Endothelial cell of umbilical vein (primary cell): ENCODE measurements around the gene CLEC12A. TPM values are rescaled to one million over a fixed set of nuclear protein-coding genes. Genes with fewer than 3 reads are reported as not detected.

Source experiments
- BruUV-seq: library from RNA; stranded (reverse); fragments of 400-500 nt; replicated peaks from 2 replicates; lab custom pipeline; 2021; lab: Mats Ljungman, UMichigan
- CTCF ChIA-PET: fragments of 300-600, 350-600 bp; sonication (Branson Sonifier 250); formaldehyde crosslinking; loops from one replicate; lab custom pipeline; 2021; ENCODE audit warnings: antibody characterized with exemption, inconsistent platforms; lab: Charles Lee
- POLR2A ChIA-PET: fragments of 300-600, 350-600 bp; sonication (Branson Sonifier 250); formaldehyde crosslinking; loops from one replicate; lab custom pipeline; 2021; ENCODE audit warnings: antibody characterized with exemption, inconsistent platforms; lab: Charles Lee
- DNase-seq: peaks from one replicate; pipeline ENCODE4 v3.0.0-alpha.2; 2011; ENCODE audit warnings: low read depth, low spot score
- FAIRE-seq: peaks from 2 replicates; lab custom pipeline; 2011; peaks lifted over from hg19 to GRCh38; lab: Jason Lieb, UNC
- H2AFZ ChIP-seq: 2 replicates; pipeline ENCODE4 v1.6.0; 2012; ENCODE audit warnings: low read depth, low read length, control low read depth, inconsistent platforms
- H3K27ac ChIP-seq: 2 replicates; pipeline ENCODE4 v1.5.1; 2011; ENCODE audit warnings: low read depth, mild to moderate bottlenecking, control low read depth, low read length, moderate library complexity; ENCODE audit not compliant: insufficient read depth
- H3K27me3 ChIP-seq, 2 experiments: 2 replicates each; pipeline versions ENCODE4 v1.6.0 to v1.6.1; 2011; ENCODE audit warnings: low read length in 2 of 2, mixed read lengths in 1 of 2; ENCODE audit not compliant: control insufficient read depth in 2 of 2, insufficient read depth in 2 of 2
- H3K36me3 ChIP-seq, 2 experiments: 2 replicates in 1 of 2; 3 replicates in 1 of 2; pipeline ENCODE4 v1.5.1; 2011; ENCODE audit warnings: low read length in 2 of 2, mild to moderate bottlenecking in 1 of 2, moderate library complexity in 1 of 2; ENCODE audit not compliant: control insufficient read depth in 2 of 2, insufficient read depth in 2 of 2; ENCODE audit errors: extremely low read depth in 1 of 2
- H3K4me1 ChIP-seq: 3 replicates; pipeline ENCODE4 v1.5.1; 2011; ENCODE audit warnings: mild to moderate bottlenecking, low read length; ENCODE audit not compliant: control insufficient read depth, insufficient read depth; ENCODE audit errors: extremely low read depth
- H3K4me2 ChIP-seq: 2 replicates; pipeline ENCODE4 v1.6.1; 2011; ENCODE audit warnings: low read length, control low read depth, mixed read lengths; ENCODE audit not compliant: insufficient read depth
- H3K4me3 ChIP-seq, 3 experiments: fragments of 200-600 bp in 1 of 3; sonication (generic), shearing (Covaris generic) in 1 of 3; replicated peaks in 1 of 3; 2 replicates each; pipeline ENCODE4 v1.5.1; 2011 to 2016; ENCODE audit warnings: control low read depth in 3 of 3, low read length in 3 of 3, mild to moderate bottlenecking in 2 of 3, inconsistent platforms in 1 of 3, low read depth in 1 of 3, moderate library complexity in 1 of 3; ENCODE audit not compliant: insufficient read depth in 1 of 3
- H3K79me2 ChIP-seq: 2 replicates; pipeline ENCODE4 v1.6.0; 2012; ENCODE audit warnings: low read length, inconsistent platforms; ENCODE audit not compliant: control insufficient read depth, insufficient read depth
- H3K9ac ChIP-seq: replicated peaks from 2 replicates; pipeline ENCODE3; 2011; ENCODE audit warnings: low read length, control low read depth; ENCODE audit not compliant: insufficient read depth; ENCODE audit errors: extremely low read depth
- H3K9me1 ChIP-seq: replicated peaks from 3 replicates; pipeline ENCODE4 v1.6.0; 2011; ENCODE audit warnings: mild to moderate bottlenecking, low read length; ENCODE audit not compliant: control insufficient read depth, insufficient read depth; ENCODE audit errors: extremely low read depth
- H3K9me3 ChIP-seq: replicated peaks from 2 replicates; pipeline ENCODE4 v1.5.1; 2012; ENCODE audit warnings: low read length, inconsistent platforms; ENCODE audit not compliant: control insufficient read depth, insufficient read depth
- H4K20me1 ChIP-seq: replicated peaks from 2 replicates; pipeline ENCODE3; 2011; ENCODE audit warnings: mild to moderate bottlenecking, low read length; ENCODE audit not compliant: control insufficient read depth, insufficient read depth; ENCODE audit errors: extremely low read depth
- CTCF ChIP-seq, 2 donors: IDR thresholded peaks; 1 replicate in 1 of 2; 2 replicates in 1 of 2; pipeline ENCODE4 v1.5.1; 2011; ENCODE audit warnings: low read length in 2 of 2, mild to moderate bottlenecking in 2 of 2, moderate library complexity in 2 of 2, control low read depth in 1 of 2, inconsistent platforms in 1 of 2, low read depth in 1 of 2; ENCODE audit not compliant: insufficient read depth in 1 of 2; ENCODE audit errors: extremely low read depth in 1 of 2
- EZH2 ChIP-seq: IDR thresholded peaks from 2 replicates; pipeline ENCODE4 v1.6.1; 2012; ENCODE audit warnings: borderline replicate concordance, low read depth, mild to moderate bottlenecking, moderate library complexity, low read length, inconsistent platforms; ENCODE audit not compliant: severe bottlenecking
- FOS ChIP-seq: IDR thresholded peaks from 2 replicates; pipeline ENCODE4 v1.6.1; 2011; ENCODE audit warnings: mild to moderate bottlenecking, low read length, moderate library complexity, borderline replicate concordance; ENCODE audit not compliant: insufficient read depth
- GATA2 ChIP-seq: IDR thresholded peaks from 2 replicates; pipeline ENCODE4 v1.7.0; 2011; ENCODE audit warnings: low read depth, mild to moderate bottlenecking, moderate library complexity, mixed read lengths, low read length; ENCODE audit not compliant: insufficient read length, insufficient read depth
- JUN ChIP-seq: IDR thresholded peaks from 2 replicates; pipeline ENCODE4 v1.6.1; 2011; ENCODE audit warnings: borderline replicate concordance, low read depth; ENCODE audit not compliant: insufficient read length, insufficient read depth
- MAX ChIP-seq: IDR thresholded peaks from 2 replicates; pipeline ENCODE4 v1.6.1; 2011; ENCODE audit not compliant: insufficient read depth, insufficient read length
- MYC ChIP-seq: IDR thresholded peaks from one replicate; pipeline ENCODE4 v1.6.1; 2011; ENCODE audit warnings: mild to moderate bottlenecking, low read depth, low read length
- POLR2A ChIP-seq: IDR thresholded peaks from 2 replicates; pipeline ENCODE4 v1.6.1; 2012; ENCODE audit warnings: low read depth, mild to moderate bottlenecking, control low read depth, low read length
- POLR2AphosphoS5 ChIP-seq: IDR thresholded peaks from 2 replicates; pipeline ENCODE4 v1.6.1; 2012; ENCODE audit warnings: low read depth, mild to moderate bottlenecking, control low read depth, low read length, moderate library complexity; ENCODE audit not compliant: insufficient read depth
- dilution Hi-C: fragments of 300-500 bp; cut with MboI; formaldehyde crosslinking; loops from one replicate; pipeline ENCODE4 v1.15.0; 2019; ENCODE audit warnings: low sequenced_read_pairs; ENCODE audit not compliant: extremely low pct_ligation_motif_present
- intact Hi-C: fragments of 100-400 bp; cut with micrococcal nuclease; formaldehyde crosslinking; loops from one replicate; pipeline ENCODE4 v1.10.0; 2022
- polyA plus RNA-seq, 4 experiments: library from polyadenylated mRNA; depleted of rRNA in 3 of 4; stranded (reverse) in 3 of 4; unstranded in 1 of 4; fragments of >200 nt; gene quantifications; 2 replicates each; pipeline versions ENCODE4 v1.2.1 to v1.2.3, GENCODE V29; 2011 to 2012; ENCODE audit warnings: missing spikeins in 1 of 4
- total RNA-seq: library from RNA; stranded (reverse); gene quantifications from 2 replicates; pipeline ENCODE4 v1.2.3, GENCODE V29; 2021

Gene CLEC12A
- total and polyA plus RNA-seq, 2 donors (not counting 3 experiments of a cell fraction or from before 2014, with no cell fraction given): not detected

GRCh38 chr12:10031321-10031720, 60.1 kb downstream of the CLEC12A start:
- peak overlapping the region; percentile 99 for H3K27ac ChIP-seq
- no peak for TF ChIP-seq POLR2AphosphoS5
- TF ChIP-seq MAX: no peak
- no peak for TF ChIP-seq EZH2
- no peak for TF ChIP-seq MYC
- TF ChIP-seq JUN: no peak
- TF ChIP-seq FOS: peak; percentile 68
- peak overlapping the region; percentile 7 for H3K4me2 ChIP-seq
- peak overlapping the region; percentile 63 for H3K9ac ChIP-seq
- FAIRE-seq (no peak), DNase-seq (no peak)
- no peaks in the 10 kb centered on the region for H3K79me2 ChIP-seq
- no peaks in the 10 kb centered on the region for H3K9me3 ChIP-seq
- no peaks in the 10 kb centered on the region for H4K20me1 ChIP-seq
- H2AFZ ChIP-seq: no peak overlapping the region
- H3K4me1 ChIP-seq: peaks cover 38% of the 10 kb centered on the region
- POLR2A ChIA-PET: interaction anchor here (1.2 to 1.7 kb wide), 3 partner anchors 37 to 181 kb away, joined by 3 to 15 read pairs (median 5); partner anchors contain the start of genes CLEC1A and GABARAPL1
- TSS peak; percentile 96 for BruUV-seq
- no peaks in the 10 kb centered on the region for H3K36me3 ChIP-seq
- CTCF ChIA-PET: interaction anchor here (0.6 to 4.0 kb wide), 9 partner anchors 19 to 281 kb away, joined by 3 to 59 read pairs (median 6); partner anchors contain the start of genes CLEC12B, CLEC1A and GABARAPL1
- H3K4me3 ChIP-seq: no peak overlapping the region
- intact Hi-C loops (loop anchor here (1.0 to 10.0 kb wide), 7 partner anchors 14 to 641 kb away; partner anchors contain the start of genes GABARAPL1 and STYK1), dilution Hi-C loops (no loop called here)
- H3K27me3 ChIP-seq: no peaks in the 10 kb centered on the region
- no peaks in the 10 kb centered on the region for H3K9me1 ChIP-seq

- no TSS peak for BruUV-seq
- Histone ChIP-seq H3K79me2 (no peaks in the 10 kb centered on the region), H3K9me1 (no peaks in the 10 kb centered on the region), H3K4me1 (peaks cover 38% of the 10 kb centered on the region), H3K27ac (peak overlapping the region; percentile 99), H3K27me3 (no peaks in the 10 kb centered on the region), H3K9me3 (no peaks in the 10 kb centered on the region), H3K9ac (peak overlapping the region; percentile 63), H2AFZ (no peak overlapping the region), H3K4me2 (no peak overlapping the region), H3K4me3 (no peak overlapping the region), H4K20me1 (no peaks in the 10 kb centered on the region), H3K36me3 (no peaks in the 10 kb centered on the region)
- FAIRE-seq: peak; percentile 88
- intact Hi-C loops (loop anchor here (1.0 to 10.0 kb wide), 11 partner anchors 14 to 641 kb away; partner anchors contain the start of genes CLEC1A, CLEC2B, GABARAPL1 and STYK1), dilution Hi-C loops (no loop called here)
- TF ChIP-seq POLR2AphosphoS5 (peak; percentile 61), CTCF (IDR thresholded peaks at IDR 0.05; ENCODE audit: extremely low read depth in 1 of 2, insufficient read depth in 1 of 2, low read depth in 1 of 2, low read length in 2 of 2) (no peak), POLR2A (no peak), GATA2 (peak; percentile 19), MYC (no peak), JUN (peak; percentile 86), MAX (no peak), EZH2 (no peak), FOS (peak; percentile 26)
- ChIA-PET POLR2A (interaction anchor here (1.2 to 1.7 kb wide), 3 partner anchors 36 to 181 kb away, joined by 3 to 15 read pairs (median 5); partner anchors contain the start of genes CLEC1A and GABARAPL1), CTCF (interaction anchor here (0.6 to 4.0 kb wide), 11 partner anchors 11 to 281 kb away, joined by 3 to 59 read pairs (median 5); partner anchors contain the start of genes CLEC12B, CLEC1A and GABARAPL1)
- peak; percentile 99 for DNase-seq
Measured at GRCh38 chr12:10031771-10032175, 60.6 kb downstream of the CLEC12A start.
